Activated CD4-positive, CD25-positive, alpha-beta regulatory T cell treated with anti-CD3 and anti-CD28 coated beads, Interleukin-2, amount 50 U/mL, for 16 hours (primary cell): ENCODE results near the gene CTNNBL1.

Source experiments
- DNase-seq: peaks from one replicate; pipeline ENCODE4 v3.0.0-alpha.2; 2020; ENCODE audit warnings: low read depth, low spot score

The CTNNBL1 gene

DNA sequence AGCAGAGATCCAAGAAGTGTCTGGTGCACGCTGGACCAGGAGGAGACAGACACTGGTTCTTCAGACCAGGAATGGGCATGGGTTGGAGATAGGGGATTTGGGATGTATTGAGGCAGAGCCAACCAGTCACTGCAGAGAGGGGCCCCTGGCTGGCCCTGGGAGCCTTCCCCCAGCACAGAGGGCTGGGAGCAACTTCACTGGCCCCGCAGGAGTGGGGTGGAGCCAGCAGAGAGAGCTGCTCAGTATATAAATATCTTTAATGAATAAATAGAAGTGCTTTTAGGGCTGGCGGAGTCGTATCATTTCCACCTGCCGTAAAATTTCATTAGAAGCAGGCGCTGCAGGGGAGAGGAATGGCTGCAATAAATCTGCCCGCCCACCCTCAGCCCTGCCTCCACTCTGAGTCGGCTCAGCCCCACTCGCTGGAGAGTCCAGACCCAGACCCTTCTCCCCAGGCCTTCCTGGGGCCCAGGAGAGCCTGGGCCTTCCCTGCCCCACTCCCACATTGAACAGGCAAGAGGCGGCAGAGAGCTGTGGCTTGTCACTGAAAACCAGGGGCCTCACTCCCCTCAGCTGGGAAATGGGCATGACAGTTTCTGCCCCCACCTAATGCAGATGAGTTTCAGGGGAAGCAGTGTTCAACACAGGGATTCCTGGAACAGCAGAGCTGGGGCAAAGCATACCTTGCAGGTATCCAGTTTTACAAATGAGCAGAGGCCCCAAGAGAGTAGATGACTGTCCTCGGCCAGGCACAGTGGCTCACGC, 185.2 kb downstream of the CTNNBL1 start:
- DNase-seq = no peak

DNA sequence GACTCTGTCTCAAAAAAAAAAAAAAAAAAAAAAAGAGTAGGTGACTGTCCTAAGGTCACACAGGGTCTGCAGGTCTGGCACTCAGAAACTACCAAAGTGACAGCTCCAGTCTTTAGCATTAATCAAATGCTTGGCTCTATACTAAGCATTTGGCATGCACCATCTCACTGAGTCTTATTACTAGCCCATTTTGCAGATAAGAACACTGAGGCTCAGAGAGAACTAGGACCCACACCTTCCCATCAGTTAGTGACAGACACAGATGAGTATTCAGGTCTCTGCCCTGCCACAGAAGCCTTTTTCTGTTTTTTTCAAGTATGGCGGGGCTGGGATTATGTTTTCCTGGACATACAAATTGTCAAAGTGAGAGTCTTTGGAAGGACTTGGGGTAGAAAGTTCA, 186.0 kb downstream of the CTNNBL1 start:
- DNase-seq = no peak

DNA sequence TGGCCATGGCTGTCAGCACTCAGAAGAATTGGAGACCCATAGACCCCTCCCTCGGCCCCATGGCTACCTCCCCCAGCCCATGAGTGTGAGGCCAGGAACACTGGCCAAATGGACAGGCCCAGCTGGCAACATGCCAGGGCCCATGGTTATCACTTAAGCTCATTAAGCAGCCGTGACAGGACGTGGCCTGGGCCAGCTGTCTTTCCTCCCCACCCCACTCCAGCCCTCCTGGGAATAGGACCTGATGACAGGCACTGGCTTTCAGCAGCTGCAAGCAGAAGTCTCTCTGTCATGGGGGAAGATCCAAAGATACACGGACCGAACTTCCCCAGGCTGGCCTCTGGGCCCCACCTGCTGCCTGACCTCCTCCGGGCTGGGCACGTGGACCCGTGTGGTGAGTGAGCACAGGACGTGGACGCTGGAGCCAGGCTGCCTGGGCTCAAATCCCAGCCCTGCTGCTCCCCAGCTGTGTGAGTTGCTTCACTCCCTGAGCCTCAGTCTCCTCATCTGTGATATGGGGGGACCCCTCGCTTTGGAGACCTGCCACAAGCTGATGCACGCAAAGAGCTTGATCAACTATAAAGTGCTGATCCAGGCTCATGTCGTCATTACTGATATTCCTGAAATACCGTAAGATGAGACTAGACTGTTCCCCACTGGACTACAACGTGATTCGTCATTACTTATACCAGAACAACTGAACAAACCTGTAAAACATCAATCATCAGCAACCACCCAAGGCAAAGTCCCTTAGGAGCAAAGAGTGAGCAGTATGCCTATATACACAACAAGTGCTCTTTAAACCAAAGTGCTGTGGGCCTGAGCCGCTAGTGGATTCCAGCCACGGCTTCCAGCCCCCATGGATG, 187.1 kb downstream of the CTNNBL1 start:
- no peak for DNase-seq

DNA sequence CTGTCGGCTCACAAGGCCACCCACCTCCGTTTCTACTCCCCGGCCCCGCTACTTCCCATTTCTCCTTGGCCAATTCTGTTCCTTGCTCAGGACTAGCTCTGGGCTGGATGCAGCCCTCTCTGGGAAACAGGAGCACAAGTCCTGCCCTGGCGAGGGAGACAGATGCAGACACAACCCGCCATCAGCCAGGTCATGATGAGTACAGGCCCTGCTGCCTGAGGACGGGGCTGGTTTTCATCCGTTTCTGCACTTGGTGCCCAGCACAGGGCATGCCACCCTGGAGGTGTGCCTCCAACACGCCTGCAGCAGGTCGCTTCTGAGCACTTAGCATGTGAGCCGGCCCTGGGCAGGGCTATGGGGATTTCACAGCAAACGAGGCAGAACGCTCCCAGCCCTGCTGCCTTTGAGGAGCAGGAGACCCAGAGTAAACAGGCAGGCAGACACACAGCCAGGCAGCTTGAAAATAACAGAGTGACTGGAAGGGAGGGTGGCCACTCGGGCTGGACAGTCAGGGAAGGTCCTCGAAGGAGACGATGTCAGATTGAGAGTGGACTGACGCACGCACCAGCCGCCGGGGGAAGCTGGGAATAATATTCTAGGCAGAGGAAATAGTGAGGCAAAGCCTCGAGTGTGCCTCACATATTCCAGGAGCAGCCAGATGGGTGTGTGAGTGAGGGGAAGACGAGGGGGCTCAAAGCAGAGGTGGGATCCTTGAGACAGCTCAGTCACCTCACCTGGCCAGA, 187.9 kb downstream of the CTNNBL1 start:
- DNase-seq = no peak

DNA sequence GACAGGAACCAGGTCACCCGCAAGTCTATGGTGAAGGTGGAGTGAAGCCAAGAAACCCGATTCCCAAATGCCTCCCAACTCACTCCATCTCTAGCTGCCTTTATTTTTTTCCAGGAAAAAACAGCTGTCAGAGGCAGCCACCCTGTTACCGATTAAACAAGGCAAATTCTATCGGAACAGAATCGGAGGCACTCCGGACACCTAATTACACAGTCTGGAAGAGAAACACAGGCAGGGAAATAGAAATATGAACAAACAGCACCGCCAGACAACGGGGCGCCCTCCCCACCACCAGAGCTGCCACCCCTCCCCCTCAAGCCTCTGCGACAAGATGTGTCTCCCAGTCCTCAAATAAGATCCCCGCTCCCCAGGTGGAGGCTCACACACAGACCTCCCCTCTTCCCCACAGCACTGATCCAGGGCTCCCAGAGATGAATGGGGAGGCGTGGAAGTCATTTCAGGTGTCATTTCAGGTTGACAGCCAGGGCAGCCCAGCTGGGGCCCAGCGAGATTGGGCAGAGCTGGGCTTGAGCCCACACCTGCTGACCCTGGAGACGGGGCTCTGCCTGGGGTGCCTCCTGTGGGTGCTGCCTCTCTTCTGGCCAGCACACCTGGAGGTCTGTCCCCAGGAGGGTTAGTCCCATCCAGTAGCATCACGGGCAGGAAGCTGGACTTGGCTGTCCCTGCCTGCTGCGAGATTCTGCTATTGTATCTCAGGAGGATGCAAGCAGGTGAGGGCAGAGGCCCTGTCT, 189.3 kb downstream of the CTNNBL1 start:
- no peak for DNase-seq

DNA sequence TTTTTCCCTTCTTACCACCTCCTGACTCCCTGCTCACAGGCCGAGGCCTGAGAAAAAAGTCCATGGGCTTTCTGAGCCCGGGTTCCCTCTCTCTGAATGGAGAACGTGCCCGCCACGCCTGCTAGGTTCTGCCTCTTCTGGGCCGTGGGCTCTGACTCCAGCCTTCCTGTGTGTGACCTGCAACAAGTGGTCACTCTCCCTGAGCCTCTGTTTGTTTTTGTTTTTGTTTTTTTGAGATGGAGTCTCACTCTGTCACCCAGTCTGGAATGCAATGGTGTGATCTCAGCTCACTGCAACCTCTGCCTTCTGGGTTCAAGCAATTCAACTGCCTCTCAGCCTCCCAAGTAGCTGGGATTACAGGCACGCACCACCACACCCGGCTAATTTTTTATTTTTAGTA, 191.2 kb downstream of the CTNNBL1 start:
- DNase-seq = no peak

DNA sequence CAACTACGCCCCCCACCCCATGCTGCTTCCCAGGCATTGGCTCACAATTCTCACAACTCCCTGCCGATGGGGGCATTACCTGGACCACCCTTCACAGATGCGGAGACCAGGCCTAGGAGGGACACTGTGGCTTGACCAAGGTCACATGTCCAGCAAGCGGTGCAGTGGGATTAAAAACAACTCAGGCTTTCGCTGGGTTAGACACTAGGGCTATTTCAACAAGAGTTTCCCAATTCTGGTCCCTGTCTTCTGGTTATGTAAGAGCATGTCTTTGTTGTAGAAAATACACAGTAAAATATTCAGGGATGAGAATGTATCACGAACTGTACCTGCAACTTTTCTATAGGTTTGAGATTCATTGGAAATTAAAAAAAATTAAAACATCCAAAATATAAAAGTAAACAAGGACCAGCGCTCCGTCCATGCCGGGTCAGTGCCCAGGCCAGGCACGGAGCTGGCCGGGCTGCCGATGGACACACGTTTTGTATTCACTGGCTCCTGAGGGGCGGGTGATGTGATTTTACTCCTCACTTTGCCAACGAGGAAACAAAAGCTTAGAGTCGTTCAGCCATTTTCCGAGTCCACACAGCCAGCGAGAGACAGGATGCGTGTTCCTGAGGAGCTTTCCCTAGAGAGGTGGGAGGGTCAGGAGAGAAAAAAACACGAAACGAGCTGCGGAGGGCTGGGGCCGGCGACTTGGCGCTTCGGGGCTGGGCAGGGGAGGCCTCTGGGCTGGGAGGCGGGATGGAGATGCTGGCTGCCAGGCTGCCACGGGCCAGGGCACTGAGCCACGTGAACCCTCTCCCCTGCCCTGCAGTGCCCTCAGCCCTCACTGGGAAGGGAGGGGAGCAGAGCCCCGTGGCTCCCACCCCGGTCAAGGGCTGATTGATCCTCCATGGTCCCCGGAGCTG, 192.0 kb downstream of the CTNNBL1 start:
- DNase-seq = no peak

DNA sequence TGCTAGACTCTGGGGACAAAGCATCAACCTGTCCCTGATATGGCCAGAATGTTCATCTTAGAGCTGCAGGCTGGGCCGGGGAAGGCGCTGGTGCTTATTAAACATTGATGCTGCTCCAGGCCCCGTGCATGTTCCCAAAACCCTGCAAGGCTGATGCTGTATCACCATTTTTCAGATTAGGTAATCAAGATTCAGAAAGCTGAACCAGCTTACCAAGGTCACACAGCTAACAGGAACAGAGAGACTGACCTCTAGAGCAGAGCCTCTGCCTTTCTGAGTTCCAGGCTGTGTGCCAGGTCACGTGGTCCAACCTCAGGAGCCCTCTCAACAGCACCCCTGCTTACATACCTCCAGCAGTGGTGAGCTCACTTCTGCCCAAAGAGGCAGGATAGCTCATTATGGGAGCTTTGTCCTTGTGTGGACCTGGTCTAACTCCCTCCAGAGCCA, 193.0 kb downstream of the CTNNBL1 start:
- DNase-seq = no peak

DNA sequence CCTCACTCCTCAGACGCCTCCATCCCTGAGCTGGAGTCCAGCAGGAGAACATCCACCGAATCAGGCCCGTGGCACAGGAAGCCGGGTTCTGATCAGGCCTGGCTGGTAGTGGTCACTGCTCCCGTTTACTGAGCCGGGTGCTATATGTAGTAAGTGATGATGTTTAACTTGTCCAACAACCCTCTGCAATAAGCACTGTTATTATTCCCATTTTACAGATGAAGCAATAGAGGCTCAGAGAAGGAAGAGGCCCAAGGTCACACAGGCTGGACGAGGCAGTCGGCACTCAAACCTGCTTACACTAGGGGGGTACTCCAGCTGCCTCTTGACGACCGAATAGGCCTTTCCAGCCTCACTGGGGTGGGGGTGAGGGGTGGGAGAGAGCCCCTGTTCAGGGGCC, 194.8 kb downstream of the CTNNBL1 start:
- DNase-seq = no peak

DNA sequence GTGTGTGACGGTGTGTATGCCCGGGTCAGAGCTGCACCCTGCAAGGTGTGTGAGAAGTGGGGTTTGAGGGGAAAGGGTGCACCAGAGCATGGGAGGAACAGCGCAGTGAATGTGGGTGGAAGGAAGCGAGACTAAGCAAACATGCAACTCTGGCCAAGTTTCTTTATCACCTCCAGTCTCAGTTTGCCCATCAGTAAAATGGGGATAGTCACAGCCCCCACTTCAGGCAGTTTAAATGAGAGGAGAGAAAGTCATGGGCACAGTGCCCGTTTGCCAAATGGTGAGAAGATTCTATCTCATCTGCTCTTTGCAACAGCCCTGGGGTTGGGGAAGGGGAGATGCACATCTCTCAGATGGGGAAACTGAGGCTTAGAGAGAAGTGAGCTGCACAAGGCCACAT, 196.3 kb downstream of the CTNNBL1 start:
- DNase-seq = no peak

DNA sequence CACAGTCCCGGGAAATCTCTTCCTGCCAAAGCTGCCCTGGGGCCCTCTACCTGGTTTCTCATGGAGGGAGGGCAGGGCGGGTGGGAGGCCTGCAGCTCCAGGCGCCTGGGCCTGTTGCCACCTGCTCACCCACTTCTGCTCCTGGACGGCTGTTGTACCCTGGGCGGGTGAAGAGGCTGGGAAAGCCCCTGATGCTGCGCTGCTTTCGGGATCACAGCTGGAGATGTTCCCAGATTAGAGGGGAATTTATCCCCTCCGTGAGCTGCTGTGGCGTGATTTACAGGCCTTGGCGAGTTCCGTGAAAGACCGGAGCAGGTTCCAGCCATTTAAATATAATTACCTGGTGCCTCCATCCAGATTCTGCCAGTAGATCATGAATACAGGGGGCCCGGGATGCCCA, 196.8 kb downstream of the CTNNBL1 start:
- DNase-seq = no peak

DNA sequence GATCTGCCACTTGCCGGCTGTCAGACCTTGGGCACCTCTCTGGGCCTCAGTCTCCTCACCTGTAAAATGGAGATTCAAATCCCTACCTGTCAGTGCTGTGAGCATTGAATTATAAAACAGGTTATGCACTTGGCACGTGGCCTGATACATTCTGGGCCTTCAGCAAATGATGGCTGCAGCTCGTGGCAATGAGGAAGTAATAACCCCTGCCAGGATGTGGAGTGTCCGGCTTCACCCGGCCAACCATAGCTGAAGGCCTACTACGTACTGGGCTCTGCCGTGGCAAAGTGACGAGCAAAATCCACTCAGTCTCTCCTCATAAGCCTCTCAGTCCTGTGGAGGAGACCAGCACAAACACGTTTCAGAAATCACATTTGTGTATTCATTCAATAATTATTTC, 198.2 kb downstream of the CTNNBL1 start:
- DNase-seq = no peak

DNA sequence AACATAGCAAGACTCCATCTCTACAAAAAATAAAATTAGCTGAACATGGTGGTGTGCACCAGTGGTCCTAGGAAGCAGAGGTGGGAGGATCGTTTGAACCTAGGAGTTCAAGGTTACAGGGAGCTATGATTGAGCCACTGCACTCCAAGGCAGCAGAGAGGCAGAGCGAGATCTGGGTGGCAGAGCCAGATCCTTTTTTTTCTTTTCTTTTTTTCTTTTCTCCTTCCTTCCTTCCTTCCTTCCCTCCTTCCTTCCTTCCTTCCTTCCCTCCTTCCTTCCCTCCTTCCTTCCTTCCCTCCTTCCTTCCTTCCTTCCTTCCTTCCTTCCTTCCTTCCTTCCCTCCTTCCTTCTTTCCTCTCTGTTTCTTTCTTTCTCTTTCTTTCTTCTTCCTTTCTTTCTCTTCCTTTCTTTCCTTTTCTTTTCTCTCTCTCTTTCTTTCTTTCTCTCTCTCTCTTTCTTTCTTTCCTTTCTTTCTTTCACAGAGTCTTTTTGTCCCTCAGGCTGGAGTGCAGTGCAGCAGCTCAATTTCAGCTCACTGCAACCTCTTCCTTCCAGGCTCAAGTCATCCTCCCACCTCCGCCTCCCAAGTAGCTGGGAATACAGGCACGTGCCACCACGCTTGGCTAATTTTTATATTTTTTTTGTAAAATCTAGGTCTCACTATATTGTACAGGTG, 199.9 kb downstream of the CTNNBL1 start:
- no peak for DNase-seq

DNA sequence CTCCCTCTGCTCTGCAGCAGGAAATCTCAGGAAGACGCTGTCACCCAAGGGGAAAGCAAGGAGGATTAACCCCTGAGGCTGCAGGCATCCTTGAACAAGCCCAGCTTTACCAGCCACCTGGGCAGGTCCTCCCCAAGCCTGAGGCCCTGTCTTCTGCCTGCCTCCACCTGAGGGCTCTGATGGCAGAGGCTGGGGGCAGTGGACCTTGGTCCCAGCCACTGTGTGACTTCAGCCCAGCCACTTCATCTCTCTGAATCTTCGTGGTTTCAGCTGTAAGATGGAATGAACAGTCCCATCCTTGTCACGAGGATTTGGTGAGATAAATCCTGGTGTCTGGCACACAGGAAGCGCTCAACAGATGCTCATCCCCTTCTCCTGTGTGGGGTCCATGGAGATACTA, 200.6 kb downstream of the CTNNBL1 start:
- DNase-seq = no peak

DNA sequence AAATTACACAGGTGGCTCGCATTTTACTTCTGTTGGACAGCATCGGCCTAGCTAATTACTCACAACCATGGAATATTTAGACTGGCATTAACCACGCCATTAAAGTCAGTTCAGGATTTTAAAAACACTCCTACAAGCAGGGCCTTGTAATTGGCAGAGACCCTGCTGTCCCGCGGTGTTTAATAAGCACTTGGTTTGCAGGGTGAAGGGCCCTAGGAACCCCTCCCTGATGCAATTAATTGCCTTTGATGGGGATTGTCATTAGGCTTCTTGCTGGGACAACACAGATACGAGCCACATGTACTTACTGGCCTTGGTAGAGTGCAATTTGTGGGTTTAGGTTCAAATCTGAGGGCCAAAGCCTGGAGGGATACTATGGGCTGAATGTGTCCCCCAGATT, 201.3 kb downstream of the CTNNBL1 start:
- DNase-seq = no peak

DNA sequence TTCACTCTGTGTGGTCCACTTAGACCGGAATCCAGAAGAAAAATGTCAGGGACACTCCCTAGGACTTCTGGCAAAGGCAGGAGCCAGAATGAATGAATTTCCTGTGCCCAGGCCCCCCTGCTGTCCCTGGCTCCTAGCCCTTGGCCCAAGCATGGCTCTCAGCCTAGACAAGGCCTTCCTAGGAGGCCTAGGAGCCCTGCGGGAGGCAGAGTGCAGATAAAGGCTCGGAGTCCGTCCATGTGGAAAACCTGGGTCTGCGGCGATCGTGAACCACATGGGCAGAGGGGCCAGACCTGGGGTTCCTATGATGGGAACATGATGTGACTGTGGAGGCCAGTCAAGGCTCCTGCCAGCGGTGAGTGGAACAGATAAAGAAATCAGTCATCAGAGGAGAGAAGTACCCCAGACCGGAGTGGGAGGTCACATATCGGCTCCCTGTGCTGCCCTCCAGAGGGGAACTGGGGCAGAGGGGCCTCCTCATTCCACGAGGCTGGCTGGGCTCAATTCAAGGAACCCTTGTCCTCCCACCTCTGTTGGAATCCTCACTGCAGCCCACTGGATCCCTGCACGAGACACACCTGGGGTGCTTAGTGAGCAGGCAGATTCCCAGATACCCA, 203.2 kb downstream of the CTNNBL1 start:
- DNase-seq = no peak

DNA sequence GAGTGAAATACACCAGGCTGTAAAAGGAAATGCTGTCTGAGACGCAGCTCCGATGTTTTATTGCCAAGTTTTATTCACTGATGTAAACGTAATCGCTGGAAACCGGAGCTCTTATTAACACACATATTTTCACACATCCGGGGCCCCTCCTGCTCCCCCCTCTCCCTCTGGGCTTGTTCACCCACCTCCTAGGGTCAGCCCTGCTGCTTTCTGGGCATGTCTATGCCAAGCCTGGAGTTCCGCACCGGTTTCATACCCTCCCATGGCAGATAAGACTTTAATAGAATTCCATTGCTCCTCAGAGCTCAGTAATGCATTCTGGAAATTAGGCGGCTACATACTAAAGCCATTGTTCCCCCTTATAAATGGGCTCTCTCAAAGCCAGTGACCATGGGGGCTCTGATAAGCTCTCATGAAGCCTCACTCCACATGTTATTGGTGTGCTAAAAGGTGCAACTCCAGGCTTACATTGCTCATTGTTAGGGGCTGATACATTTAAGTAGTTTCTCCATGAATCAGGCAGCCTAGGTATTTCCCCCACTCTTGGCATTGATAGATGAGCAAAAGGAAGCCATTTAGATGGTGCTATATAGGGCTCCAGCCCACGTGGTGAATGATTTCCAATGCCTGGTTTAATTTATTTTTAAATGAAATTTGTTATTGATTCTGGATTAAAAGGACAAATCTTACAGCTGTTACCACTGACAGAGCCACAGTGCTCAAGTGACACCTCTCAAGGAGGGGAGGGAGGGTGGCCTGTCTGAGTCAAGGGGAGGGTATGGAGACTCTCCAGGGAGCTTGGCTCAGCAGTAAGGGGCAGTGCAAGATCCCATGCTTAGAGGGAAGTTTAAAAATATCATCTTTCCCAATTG, 204.6 kb downstream of the CTNNBL1 start:
- no peak for DNase-seq
